ENCODE data around the gene HNRNPD. TPM values are rescaled to one million over a fixed set of nuclear protein-coding genes. Genes with fewer than 3 reads are reported as not detected.

Gene HNRNPD
- total and polyA plus RNA-seq, 2 of the 13 experiments (the other 11 are each of a cell fraction or from before 2014, with no cell fraction given): 64.0 to 69.7 TPM

- CTCF ChIA-PET (ENCODE audit: low intra/inter-chr PET ratio, low total read pairs): no interaction called here
- H4K20me1 ChIP-seq (ENCODE audit: insufficient read depth, low read length): peaks cover 13% of the 10 kb centered on the region; the same call in 1 of the 2 replicates
These were observed 20.9 kb downstream of the HNRNPD start for GRCh38 chr4:82352825-82353366.

GRCh38 chr4:82352118-82352824, 21.5 kb downstream of the HNRNPD start:
- POLR2A ChIA-PET: no interaction called here
- Histone ChIP-seq H3K9ac (ENCODE audit: insufficient read depth, low read depth, low read length) (no peak overlapping the region), H4K20me1 (ENCODE audit: insufficient read depth, low read length) (0 out of 2 replicates have a peak, but pooled peaks cover 9% of the 10 kb centered on the region), H3K27ac (ENCODE audit: extremely low read length, insufficient read depth, low read length) (no peak overlapping the region), H3K4me1 (ENCODE audit: insufficient read depth, low read length) (no peaks in the 10 kb centered on the region), H3K36me3 (replicated peaks in 1 of 2; ENCODE audit: control insufficient read depth in 1 of 2, insufficient read depth in 2 of 2, low read length in 2 of 2) (peaks cover 13 to 45% of the 10 kb centered on the region in 2 experiments), H3K79me2 (ENCODE audit: insufficient read depth, low read length) (peaks cover 12% of the 10 kb centered on the region), H3K27me3 (ENCODE audit: control insufficient read depth in 1 of 2, insufficient read depth in 2 of 2, low read length in 2 of 2) (no peaks in the 10 kb centered on the region), H3K4me3 (replicated peaks in 1 of 3; ENCODE audit: insufficient read depth in 1 of 3, low read depth in 2 of 3, low read length in 3 of 3) (no peak overlapping the region), H3K9me3 (ENCODE audit: low read length) (no peaks in the 10 kb centered on the region), H3K4me2 (ENCODE audit: low read depth, low read length) (no peak overlapping the region), H2AFZ (ENCODE audit: low read length) (no peak overlapping the region)
- no TSS peak for BruUV-seq (replicated peaks)
- in situ Hi-C loops (cut with HindIII; ENCODE audit: extremely low pct_ligation_motif_present, low pct_unique_long_range_greater_than_20kb): no loop called here
- ATAC-seq (no peak), FAIRE-seq (no peak), DNase-seq (ENCODE audit: low spot score) (no peak)
- intact Hi-C loops (cut with micrococcal nuclease; ENCODE audit: unreplicated experiment): no loop called here
- 97% methylated on average over 6 of the region's 6 CpGs for WGBS (ENCODE audit: low lambda C conversion rate)
- CTCF ChIA-PET (ENCODE audit: low intra/inter-chr PET ratio, low total read pairs): no interaction called here
- no peak for TF ChIP-seq ZNF446 (CRISPR knock-in tag; IDR thresholded peaks at IDR 0.05)
- TF ChIP-seq SMARCC2 (IDR thresholded peaks at IDR 0.05): no peak
- TF ChIP-seq MTF1 (CRISPR knock-in tag; IDR thresholded peaks at IDR 0.05): no peak
- no peak for TF ChIP-seq JARID2 (CRISPR knock-in tag; IDR thresholded peaks at IDR 0.05; ENCODE audit: insufficient replicate concordance)
- TF ChIP-seq ZNF343 (CRISPR knock-in tag; IDR thresholded peaks at IDR 0.05): no peak
- TF ChIP-seq CREM (IDR thresholded peaks at IDR 0.05): no peak
- TF ChIP-seq CREM (CRISPR knock-in tag; IDR thresholded peaks at IDR 0.05): no peak
- TF ChIP-seq CENPT (CRISPR knock-in tag; IDR thresholded peaks at IDR 0.05; ENCODE audit: low read depth): no peak
- no peak for TF ChIP-seq ZNF451 (CRISPR knock-in tag; IDR thresholded peaks at IDR 0.05)
- TF ChIP-seq DMAP1 (CRISPR knock-in tag; IDR thresholded peaks at IDR 0.05): no peak
- TF ChIP-seq, protein P1, sequence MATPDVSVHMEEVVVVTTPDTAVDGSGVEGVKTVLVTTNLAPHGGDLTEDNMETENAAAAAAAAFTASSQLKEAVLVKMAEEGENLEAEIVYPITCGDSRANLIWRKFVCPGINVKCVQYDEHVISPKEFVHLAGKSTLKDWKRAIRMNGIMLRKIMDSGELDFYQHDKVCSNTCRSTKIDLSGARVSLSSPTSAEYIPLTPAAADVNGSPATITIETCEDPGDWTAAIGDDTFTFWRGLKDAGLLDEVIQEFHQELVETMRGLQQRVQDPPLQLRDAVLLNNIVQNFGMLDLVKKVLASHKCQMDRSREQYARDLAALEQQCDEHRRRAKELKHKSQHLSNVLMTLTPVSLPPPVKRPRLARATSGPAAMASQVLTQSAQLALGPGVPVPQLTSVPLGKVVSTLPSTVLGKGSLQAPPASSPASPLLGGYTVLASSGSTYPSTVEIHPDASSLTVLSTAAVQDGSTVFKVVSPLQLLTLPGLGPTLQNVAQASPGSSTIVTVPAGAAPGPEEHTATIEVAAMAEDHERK (CRISPR knock-in tag; IDR thresholded peaks at IDR 0.05; ENCODE audit: low read depth): no peak
- peak; percentile 19 for TF ChIP-seq AGO2 (optimal IDR thresholded peaks at IDR 0.05; ENCODE audit: low read depth, low read length)
- no peak for TF ChIP-seq CCDC6 (CRISPR knock-in tag; IDR thresholded peaks at IDR 0.05)
- TF ChIP-seq ZHX1 (CRISPR knock-in tag; IDR thresholded peaks at IDR 0.05; ENCODE audit: low read depth): no peak

More at GRCh38 chr4:82352825-82353366, 20.9 kb downstream of the HNRNPD start:
- H3K4me1 ChIP-seq (ENCODE audit: insufficient read depth, low read length): no peaks in the 10 kb centered on the region
- peaks cover 17 to 52% of the 10 kb centered on the region in 2 experiments for H3K36me3 ChIP-seq (replicated peaks in 1 of 2; ENCODE audit: control insufficient read depth in 1 of 2, insufficient read depth in 2 of 2, low read length in 2 of 2)
- H3K27ac ChIP-seq (ENCODE audit: extremely low read length, insufficient read depth, low read length): no peak overlapping the region
- DNase-seq (ENCODE audit: low spot score) (no peak), ATAC-seq (no peak), FAIRE-seq (no peak)
- POLR2A ChIA-PET: no interaction called here
- no peak overlapping the region for H3K4me2 ChIP-seq (ENCODE audit: low read depth, low read length)
- in situ Hi-C loops (cut with HindIII; ENCODE audit: extremely low pct_ligation_motif_present, low pct_unique_long_range_greater_than_20kb) (no loop called here), intact Hi-C loops (cut with micrococcal nuclease; ENCODE audit: unreplicated experiment) (no loop called here)
- no peak overlapping the region for H3K9ac ChIP-seq (ENCODE audit: insufficient read depth, low read depth, low read length)
- 85% methylated on average over 2 of the region's 2 CpGs for WGBS (ENCODE audit: low lambda C conversion rate)
- H3K4me3 ChIP-seq (replicated peaks in 1 of 3; ENCODE audit: insufficient read depth in 1 of 3, low read depth in 2 of 3, low read length in 3 of 3): no peak overlapping the region
- no peaks in the 10 kb centered on the region for H3K9me3 ChIP-seq (ENCODE audit: low read length)
- H3K79me2 ChIP-seq (ENCODE audit: insufficient read depth, low read length): peaks cover 19% of the 10 kb centered on the region
- no peak for TF ChIP-seq ZEB1 (IDR thresholded peaks at IDR 0.05; ENCODE audit: insufficient replicate concordance, low read depth)
- TF ChIP-seq RBFOX2 (IDR thresholded peaks at IDR 0.05; ENCODE audit: low read depth, low read length): 0 out of 2 replicates have a peak, but pooled peaks have one; percentile 11
- peak; percentile 66; the same call in 1 of the 2 replicates for TF ChIP-seq POLR2AphosphoS2 (IDR thresholded peaks at IDR 0.05; ENCODE audit: low read depth, low read length)
- H3K27me3 ChIP-seq (ENCODE audit: control insufficient read depth in 1 of 2, insufficient read depth in 2 of 2, low read length in 2 of 2): no peaks in the 10 kb centered on the region
- BruUV-seq (replicated peaks): no TSS peak
- H2AFZ ChIP-seq (ENCODE audit: low read length): no peak overlapping the region

Measured in HepG2 (cell line).